Brain microvascular endothelial cell (primary cell): ENCODE results near the gene MMP24.

Source experiments
- DNase-seq: peaks from one replicate; pipeline ENCODE4 v3.0.0-alpha.2; 2020
- H3K27ac ChIP-seq: fragments of 250-450 bp; sonication (Bioruptor Pico); 2 replicates; pipeline ENCODE4 v1.5.1; 2020; ENCODE audit warnings: mild to moderate bottlenecking, moderate library complexity
- H3K27me3 ChIP-seq: fragments of 250-450 bp; sonication (Bioruptor Pico); replicated peaks from 2 replicates; pipeline ENCODE4 v1.5.1; 2020; ENCODE audit warnings: mild to moderate bottlenecking
- H3K36me3 ChIP-seq: fragments of 250-450 bp; sonication (Bioruptor Pico); replicated peaks from 2 replicates; pipeline ENCODE4 v1.5.1; 2020; ENCODE audit warnings: mild to moderate bottlenecking
- H3K4me3 ChIP-seq: 2 replicates; pipeline ENCODE4 v1.5.1; 2011; ENCODE audit warnings: low read depth, mild to moderate bottlenecking, control low read depth, low read length, moderate library complexity
- in situ Hi-C: cut with HindIII; loops from 2 replicates; pipeline ENCODE4 v1.10.0; 2017; ENCODE audit warnings: low sequenced_read_pairs, low pct_ligation_motif_present
- TF ChIP-seq, protein P1 (sequence below): IDR thresholded peaks from 2 replicates; pipeline ENCODE4 v1.5.1; 2011; ENCODE audit warnings: low read depth, mild to moderate bottlenecking, moderate library complexity, low read length, control low read depth, inconsistent platforms; ENCODE audit errors: missing control alignments

The MMP24 gene

DNA sequence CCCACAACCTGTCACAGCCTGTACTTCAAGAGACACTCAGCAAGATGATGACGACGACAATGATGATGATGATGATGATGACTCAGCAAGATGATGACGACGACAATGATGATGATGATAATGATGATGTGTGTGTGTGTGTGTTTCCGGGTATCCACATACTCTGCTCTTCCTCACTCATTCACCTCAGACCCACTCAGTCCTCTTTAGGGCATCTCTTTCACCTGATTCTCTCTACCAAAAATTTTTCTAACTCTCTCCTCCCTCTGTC lies 59.3 kb downstream of the MMP24 start:
- H3K36me3 ChIP-seq = peaks cover 8% of the 10 kb centered on the region
- H3K4me3 ChIP-seq = no peak overlapping the region
- H3K27me3 ChIP-seq = no peaks in the 10 kb centered on the region
- TF ChIP-seq, protein P1, sequence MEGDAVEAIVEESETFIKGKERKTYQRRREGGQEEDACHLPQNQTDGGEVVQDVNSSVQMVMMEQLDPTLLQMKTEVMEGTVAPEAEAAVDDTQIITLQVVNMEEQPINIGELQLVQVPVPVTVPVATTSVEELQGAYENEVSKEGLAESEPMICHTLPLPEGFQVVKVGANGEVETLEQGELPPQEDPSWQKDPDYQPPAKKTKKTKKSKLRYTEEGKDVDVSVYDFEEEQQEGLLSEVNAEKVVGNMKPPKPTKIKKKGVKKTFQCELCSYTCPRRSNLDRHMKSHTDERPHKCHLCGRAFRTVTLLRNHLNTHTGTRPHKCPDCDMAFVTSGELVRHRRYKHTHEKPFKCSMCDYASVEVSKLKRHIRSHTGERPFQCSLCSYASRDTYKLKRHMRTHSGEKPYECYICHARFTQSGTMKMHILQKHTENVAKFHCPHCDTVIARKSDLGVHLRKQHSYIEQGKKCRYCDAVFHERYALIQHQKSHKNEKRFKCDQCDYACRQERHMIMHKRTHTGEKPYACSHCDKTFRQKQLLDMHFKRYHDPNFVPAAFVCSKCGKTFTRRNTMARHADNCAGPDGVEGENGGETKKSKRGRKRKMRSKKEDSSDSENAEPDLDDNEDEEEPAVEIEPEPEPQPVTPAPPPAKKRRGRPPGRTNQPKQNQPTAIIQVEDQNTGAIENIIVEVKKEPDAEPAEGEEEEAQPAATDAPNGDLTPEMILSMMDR = no peak
- in situ Hi-C loops = no loop called here
- no peak overlapping the region for H3K27ac ChIP-seq
- DNase-seq = no peak

- no peak for DNase-seq
- Histone ChIP-seq H3K27me3 (no peaks in the 10 kb centered on the region), H3K27ac (no peak overlapping the region), H3K36me3 (peaks cover 6% of the 10 kb centered on the region), H3K4me3 (no peak overlapping the region)
- TF ChIP-seq, protein P1 = no peak
- in situ Hi-C loops = no loop called here
Observed at GRCh38 chr20:35286077-35286898, 59.8 kb downstream of the MMP24 start.

DNA sequence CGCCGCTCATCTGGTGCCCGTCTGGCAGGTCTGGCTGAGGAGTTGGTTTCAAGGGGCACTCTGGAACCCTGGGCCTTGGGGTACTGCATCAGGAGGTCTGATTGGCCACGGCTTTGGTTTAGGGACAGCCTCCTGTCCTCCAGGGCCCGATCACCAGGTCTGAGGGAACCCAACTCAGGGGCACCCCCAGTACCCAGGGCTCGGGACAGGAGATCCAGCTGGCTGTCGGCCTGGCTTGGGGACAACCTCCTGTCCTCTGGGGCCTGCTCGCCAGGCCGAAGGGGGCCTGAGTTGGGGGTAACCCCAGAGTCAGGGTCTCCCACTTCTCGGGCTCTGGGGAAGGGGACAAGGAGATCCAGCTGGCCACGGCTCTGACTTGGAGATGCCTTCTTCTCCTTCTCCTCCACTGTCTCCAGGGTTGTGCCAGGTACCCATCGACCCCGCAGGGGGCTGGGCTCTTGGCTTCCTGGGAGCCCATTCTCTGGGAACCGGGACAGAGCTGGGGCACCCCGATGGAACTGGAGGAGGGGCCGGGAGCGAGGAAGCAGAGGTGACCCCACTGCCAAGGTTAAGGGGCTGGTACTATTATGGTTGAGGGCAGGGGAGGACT lies 60.5 kb downstream of the MMP24 start:
- TF ChIP-seq, protein P1 = no peak
- in situ Hi-C loops = no loop called here
- no peak overlapping the region for H3K4me3 ChIP-seq
- H3K36me3 ChIP-seq = peaks cover 6% of the 10 kb centered on the region
- no peak for DNase-seq
- H3K27me3 ChIP-seq = no peaks in the 10 kb centered on the region
- no peak overlapping the region for H3K27ac ChIP-seq

DNA sequence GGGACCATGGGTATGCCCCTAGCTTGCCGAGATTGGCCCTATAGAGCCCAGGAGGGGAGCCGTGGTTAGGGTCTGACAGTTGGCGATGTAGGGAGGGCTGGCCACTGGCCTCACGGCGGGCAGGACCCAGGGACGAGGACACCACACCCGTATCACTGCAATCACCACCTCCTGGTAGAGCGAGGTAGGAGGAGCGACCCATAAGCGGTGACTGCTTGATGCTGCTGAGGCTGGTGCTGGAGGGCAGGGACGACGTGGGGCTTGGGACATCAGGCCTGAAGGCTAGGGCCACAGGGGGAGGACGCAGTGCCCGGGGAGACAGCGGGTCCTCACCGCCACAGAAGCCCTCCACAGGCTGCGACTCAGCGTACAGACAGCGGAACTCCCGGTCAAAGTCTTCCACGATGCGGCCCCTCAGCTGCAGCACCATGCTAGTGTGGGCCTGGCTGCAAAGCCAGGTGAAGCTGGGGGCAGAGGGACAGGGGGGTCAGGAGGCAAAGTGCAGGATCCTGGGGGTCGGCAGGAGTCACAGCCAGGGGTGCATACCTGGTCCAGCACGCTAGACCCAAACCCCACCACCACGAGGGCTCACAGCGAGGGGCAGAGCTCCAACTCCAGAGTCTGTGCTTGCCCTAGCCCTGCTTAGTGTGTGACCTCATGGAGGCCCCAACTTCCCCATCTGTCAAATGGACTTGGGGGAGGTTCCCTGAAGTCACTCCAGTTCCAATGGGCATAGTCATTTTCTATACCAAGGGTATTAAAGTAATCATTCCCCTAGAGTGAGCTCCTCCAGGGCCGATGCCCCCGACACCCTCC lies 61.2 kb downstream of the MMP24 start:
- TF ChIP-seq, protein P1 = no peak
- Histone ChIP-seq H3K27ac (no peak overlapping the region), H3K36me3 (peaks cover 3% of the 10 kb centered on the region), H3K4me3 (no peak overlapping the region), H3K27me3 (no peaks in the 10 kb centered on the region)
- in situ Hi-C loops = no loop called here
- no peak for DNase-seq

DNA sequence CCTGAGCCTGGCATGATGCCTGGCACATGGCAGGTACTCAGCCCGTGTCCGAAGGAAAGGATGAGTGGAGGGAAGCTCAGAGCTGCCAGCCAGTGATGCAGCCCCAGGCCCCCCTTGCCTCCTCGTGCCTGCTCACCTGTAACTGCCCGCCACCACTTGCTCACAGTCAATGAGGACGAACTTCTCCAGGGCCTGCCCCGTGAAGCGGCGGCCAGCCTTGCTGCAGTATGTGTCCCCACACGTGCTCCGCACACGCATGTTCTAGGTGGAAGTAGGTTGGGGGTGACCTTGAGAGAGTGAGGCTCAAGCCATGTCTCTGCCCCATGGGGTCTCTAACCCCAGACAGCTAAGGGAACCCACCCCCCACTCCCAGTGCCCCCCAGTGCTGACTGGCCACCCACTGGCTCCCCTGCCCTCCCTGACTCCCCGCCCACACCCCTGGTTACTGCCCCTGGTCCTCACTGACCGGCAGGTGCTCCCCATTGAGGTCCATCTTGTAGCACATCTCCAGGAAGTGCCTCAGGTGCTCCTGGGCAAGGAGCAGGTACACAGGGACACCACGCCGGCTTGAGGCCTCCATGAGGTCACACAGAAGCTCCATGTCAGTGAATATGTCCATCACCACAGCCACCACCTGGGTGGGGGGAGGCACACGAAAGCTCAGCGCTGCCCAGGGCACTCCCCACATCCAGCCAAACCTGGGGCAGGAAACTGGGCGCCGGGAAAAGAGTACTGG lies 62.0 kb downstream of the MMP24 start:
- TF ChIP-seq, protein P1 = no peak
- no peak overlapping the region for H3K4me3 ChIP-seq
- no peaks in the 10 kb centered on the region for H3K36me3 ChIP-seq
- in situ Hi-C loops = no loop called here
- no peak overlapping the region for H3K27ac ChIP-seq
- no peak for DNase-seq
- no peaks in the 10 kb centered on the region for H3K27me3 ChIP-seq
